Endothelial cell of umbilical vein (primary cell): ENCODE data around the gene ARHGAP29.

Source experiments
- POLR2A ChIP-seq: IDR thresholded peaks from 2 replicates; pipeline ENCODE4 v1.6.1; 2012; ENCODE audit warnings: low read depth, mild to moderate bottlenecking, control low read depth, low read length
- POLR2AphosphoS5 ChIP-seq: IDR thresholded peaks from 2 replicates; pipeline ENCODE4 v1.6.1; 2012; ENCODE audit warnings: low read depth, mild to moderate bottlenecking, control low read depth, low read length, moderate library complexity; ENCODE audit not compliant: insufficient read depth
- TF ChIP-seq, protein P1 (sequence below): IDR thresholded peaks from 2 replicates; pipeline ENCODE4 v1.6.1; 2011; ENCODE audit not compliant: insufficient read depth, insufficient read length
- TF ChIP-seq, protein P2 (sequence below), 2 donors: IDR thresholded peaks; 1 replicate in 1 of 2; 2 replicates in 1 of 2; pipeline ENCODE4 v1.5.1; 2011; ENCODE audit warnings: low read length in 2 of 2, mild to moderate bottlenecking in 2 of 2, moderate library complexity in 2 of 2, control low read depth in 1 of 2, inconsistent platforms in 1 of 2, low read depth in 1 of 2; ENCODE audit not compliant: insufficient read depth in 1 of 2; ENCODE audit errors: extremely low read depth in 1 of 2

DNA sequence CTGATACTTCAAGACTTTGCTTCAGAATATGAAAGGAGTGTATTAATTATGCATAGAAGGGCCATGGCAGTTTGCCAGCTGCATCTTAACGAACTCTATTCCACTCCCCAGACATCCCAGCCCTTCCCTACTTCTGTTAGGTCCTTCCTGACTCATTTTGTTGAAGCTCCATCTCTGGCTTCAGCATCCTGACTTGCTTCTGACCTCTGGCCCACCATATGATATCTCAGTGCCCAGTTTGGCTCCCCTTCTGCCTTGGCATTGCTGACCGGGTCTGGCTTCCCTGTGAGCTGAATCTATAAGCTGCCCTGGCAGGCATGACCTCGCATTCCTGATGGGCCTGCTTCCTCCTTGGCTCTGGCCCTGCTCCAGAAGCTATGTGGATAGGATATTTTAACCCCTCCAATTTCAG is 27.6 kb upstream of the ARHGAP29 start:
- TF ChIP-seq, protein P1, sequence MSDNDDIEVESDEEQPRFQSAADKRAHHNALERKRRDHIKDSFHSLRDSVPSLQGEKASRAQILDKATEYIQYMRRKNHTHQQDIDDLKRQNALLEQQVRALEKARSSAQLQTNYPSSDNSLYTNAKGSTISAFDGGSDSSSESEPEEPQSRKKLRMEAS = no peak
- TF ChIP-seq, protein P2, sequence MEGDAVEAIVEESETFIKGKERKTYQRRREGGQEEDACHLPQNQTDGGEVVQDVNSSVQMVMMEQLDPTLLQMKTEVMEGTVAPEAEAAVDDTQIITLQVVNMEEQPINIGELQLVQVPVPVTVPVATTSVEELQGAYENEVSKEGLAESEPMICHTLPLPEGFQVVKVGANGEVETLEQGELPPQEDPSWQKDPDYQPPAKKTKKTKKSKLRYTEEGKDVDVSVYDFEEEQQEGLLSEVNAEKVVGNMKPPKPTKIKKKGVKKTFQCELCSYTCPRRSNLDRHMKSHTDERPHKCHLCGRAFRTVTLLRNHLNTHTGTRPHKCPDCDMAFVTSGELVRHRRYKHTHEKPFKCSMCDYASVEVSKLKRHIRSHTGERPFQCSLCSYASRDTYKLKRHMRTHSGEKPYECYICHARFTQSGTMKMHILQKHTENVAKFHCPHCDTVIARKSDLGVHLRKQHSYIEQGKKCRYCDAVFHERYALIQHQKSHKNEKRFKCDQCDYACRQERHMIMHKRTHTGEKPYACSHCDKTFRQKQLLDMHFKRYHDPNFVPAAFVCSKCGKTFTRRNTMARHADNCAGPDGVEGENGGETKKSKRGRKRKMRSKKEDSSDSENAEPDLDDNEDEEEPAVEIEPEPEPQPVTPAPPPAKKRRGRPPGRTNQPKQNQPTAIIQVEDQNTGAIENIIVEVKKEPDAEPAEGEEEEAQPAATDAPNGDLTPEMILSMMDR (IDR thresholded peaks at IDR 0.05; ENCODE audit: extremely low read depth in 1 of 2, insufficient read depth in 1 of 2, low read depth in 1 of 2, low read length in 2 of 2) = no peak
- peak; percentile 84 for TF ChIP-seq POLR2AphosphoS5
- TF ChIP-seq POLR2A = peak; percentile 34
